Measurements from ENCODE around the gene HOXA6.

Gene HOXA6

DNA sequence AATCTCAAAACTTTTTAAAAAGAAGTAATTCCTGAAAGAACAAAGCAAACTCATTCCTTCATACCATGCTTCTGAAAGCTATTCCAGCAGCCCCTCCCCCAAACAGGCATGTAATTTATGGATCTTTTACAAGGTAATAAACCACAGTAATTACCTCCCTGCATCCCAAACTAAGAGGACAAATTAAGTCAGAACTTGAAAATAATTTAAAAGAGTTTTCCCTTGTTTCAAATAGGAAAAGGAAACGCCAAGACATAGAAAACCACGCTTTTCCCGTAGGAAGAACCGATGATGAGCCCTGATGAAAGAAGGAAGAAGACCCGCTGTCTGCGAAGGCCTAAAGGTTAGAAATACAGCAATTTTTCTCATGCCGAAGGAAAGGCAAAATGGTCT is 25.9 kb downstream of the HOXA6 start:
- no peak for DNase-seq (ENCODE audit: low read depth)

- no peak for DNase-seq (ENCODE audit: low read depth)
Measured at GRCh38 chr7:27119412-27119911, 28.1 kb downstream of the HOXA6 start.

DNA sequence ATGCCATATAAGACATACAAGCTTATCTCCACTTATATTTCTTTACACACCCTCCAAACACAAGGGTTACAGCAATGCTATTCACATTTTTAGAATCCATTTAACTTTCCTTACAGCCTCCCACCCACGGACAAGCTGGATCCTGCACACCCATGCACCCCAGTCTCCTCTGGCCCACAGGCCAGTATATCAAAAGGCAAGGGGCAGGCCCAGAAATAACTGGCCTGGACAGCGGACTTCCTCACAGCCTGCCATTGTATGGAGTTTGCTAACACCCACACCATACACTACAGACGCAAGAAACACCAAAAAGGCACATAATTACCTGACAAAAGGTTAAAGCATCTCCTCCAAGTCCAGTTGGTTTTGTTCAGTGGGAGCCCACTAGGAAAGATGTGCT is 29.0 kb downstream of the HOXA6 start:
- no peak for DNase-seq (ENCODE audit: low read depth)

GRCh38 chr7:27117887-27118491 is 29.6 kb downstream of the HOXA6 start:
- no peak for DNase-seq (ENCODE audit: low read depth)

DNA sequence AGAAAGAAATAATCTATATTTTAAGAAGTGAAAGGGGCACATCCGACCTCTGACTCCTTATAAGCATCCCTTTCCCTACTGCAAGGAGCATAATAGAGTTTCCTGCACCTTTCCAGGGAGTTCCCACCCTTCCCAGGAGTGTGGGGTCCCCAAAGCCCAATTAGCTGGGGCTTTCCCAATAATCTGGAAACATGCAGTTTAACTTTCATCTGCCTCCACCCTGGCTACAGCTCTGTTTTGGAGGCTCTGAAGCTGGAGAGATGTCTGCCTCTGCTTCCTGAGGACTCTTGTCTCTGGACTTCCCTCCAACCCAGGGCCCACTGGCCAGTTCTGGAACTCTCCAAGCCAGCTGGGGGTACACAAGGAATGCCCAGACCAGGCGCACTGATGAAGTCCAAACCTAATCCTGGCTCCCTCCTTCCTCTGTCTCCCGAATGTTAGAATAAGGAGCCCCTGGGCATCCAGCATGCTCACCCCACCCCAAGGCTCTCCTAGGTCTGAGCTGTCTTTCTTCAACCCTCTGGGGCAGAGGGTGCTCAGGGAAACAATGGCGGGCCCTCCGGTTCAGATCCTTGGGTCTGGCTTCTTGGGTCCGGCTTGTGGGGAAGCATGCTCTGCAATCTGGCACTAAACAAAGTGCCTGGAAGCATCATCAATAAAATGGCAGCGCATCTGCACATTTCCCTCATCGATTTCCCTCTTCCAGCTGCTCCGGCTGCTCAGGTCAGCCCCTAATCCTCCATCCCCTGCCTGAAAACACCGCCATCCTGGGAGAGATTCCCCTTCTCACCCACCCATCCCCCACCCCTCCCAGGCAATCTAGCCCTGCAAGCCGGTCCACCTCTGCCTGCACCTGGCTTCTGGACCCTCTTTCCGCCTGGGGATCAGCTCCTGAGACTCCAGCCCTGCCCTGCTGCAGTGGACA is 30.4 kb downstream of the HOXA6 start:
- no peak for DNase-seq (ENCODE audit: low read depth)

DNA sequence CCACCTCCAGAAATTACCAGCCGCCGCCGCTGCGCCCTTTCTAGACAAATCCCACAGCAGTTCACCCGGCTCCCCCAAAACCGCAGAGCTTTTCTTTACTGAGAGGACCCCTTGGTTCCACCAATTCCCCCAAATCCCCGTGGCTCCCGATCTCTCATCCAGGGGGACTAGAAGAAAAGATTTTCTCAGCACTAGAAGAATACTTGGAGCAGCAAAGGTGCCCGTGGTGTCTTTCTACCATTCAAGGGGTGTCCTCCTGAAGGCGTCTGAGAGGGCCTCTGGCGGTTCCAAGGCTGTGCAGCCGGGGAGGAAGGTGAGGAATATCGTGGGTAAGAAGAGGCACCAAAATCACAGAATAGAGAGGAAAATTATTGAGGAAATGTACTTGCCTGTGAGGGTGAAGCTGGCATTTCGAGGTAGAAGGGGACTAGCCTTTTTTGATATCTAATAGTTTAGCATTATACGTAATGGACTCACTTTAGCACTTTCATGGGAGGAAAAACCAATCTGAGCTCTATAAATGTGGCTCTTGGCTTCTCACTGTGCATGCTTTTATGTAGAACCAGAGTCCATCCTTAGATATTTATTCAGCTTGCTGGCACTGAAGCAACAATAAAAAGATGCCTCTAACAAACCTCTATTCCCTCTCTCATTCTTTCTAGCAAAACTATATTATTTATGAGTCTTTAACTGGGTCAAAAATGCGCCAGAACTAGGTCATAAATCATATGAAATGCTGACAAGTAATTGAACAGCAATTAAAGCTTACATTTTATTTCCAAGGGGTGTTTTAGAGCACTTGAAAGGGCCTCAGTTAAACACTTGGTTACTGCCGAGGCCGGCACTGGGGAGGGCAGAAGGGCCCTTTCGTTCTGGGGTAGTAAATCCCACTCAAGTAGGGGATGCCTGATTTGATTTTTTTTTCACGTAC is 31.3 kb downstream of the HOXA6 start:
- DNase-seq (ENCODE audit: low read depth) = no peak

DNA sequence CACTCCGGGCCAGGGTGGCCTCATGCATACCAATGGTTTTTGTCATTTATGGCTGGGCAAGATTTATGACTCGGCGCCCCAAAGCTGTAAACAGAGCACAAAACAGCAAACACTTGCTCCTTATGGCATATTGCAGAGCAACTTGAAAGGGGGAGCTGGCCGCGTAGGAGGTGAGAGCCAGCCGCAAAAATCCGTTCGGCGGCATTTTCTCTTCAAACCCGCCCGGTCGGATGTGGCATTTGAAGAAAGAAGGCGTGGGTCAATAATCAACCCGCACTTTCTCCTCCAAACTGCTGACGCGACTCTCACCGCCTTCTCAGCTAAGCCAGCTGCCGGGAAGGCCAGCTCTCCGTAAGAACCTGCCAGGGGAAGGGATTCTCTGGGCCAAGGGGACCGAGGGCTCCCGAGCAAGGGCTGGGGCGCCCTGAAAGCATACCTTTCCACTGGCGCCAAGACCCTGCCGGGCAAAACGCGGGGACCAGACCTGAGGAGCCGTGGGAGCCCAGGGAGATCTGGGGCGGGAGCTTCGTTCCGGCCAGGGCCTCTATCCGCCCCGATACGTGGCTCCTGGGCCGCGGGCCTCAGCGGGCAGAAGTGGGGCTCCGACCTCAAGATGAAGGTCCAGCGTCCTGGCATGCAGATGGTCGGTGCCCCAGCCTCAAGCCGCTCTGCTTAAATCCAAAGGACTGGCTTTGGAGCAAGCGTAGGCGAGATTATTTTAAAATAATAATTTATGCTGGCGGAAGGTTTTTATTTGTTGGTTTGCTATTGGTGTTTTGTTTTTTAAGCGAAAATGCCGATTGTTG is 32.1 kb downstream of the HOXA6 start:
- no peak for DNase-seq (ENCODE audit: low read depth)

- DNase-seq (ENCODE audit: low read depth) = no peak
Measured at GRCh38 chr7:27114881-27115220, 32.7 kb downstream of the HOXA6 start.

DNA sequence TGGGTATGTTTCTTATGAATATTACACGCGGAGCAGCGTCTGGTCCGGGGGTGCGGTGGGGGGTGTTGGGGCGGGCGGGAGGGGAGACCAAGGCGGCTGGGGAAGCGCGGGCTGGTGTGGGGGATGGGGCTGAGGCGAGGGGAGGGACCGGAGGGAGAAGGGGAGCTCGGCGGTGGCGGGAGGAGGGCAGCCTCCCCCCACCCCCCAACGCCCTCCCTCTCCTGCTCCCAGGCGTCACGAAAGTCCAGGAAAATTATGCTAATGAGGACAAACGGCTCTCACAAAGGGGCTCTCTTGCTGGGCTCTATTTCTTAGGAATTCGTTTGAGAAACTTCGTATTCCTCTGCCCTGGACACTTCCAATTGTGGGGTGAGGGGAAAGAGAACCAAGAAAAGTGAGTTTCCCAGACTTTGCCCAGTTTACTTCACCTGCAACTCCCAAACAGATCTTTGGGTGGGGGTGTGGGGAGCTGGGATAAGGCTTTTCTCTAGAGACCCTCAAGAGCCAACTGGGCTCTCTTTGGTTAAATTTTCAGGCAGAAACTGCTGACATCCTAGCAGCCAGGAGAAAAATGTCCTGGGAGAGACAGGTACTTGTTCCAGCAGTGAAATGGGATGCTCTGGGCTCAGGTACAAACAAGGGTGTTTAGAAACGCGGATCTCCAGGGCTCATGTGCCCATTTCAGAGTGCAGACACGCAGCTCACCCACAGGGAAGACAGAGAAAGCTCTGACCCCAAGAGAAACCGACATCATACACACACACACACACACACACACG is 33.4 kb downstream of the HOXA6 start:
- DNase-seq (ENCODE audit: low read depth) = no peak

DNA sequence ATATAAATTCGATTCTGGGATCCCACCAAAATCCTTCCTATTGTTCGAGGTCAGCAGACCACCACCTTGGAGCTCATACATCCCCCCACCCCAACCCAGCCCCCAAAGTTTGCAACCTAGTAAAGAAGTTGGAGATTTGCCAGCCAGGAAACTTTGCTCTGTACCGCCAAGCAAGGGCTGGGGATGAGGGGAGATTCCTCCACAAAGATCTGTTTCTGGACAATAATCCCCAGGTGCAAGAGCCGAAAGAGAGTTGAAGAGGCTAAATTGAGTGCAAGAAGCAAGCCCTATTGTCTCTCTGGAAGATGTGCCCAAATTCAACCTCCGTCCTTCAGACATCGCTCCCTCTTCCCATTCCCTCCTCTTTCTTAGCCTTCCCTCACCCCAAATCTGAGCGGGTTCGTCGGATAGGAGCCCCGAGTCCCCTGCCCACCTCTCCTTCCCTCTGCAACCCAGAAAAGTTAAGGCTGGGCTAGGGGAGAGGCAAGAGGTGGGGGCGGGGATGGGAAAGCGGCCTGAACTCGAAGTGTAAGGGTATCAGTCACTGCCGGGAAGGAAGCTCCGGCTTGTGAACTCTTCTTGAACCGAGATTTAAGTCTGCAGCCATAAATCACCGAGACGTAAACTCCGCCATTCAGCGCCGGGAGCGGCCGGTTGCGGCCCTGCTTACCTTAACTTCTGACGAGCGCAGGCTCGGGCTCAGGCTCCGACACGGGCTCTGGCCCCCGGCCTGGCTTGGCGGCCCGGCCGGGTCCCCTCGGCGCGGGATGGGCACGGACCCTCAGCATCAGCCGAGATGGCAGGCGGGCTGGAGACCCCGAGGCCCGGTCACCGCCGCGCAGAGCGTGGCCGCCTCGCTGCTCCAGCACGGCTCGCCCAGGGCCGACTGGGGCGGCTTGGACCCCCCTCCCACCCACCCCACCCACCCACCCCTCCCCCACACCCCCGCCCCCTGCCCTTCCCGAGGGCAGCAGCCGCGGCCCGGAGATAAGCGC is 34.3 kb downstream of the HOXA6 start:
- DNase-seq (ENCODE audit: low read depth) = no peak

GRCh38 chr7:27112361-27112760 is 35.2 kb downstream of the HOXA6 start:
- no peak for DNase-seq (ENCODE audit: low read depth)

DNA sequence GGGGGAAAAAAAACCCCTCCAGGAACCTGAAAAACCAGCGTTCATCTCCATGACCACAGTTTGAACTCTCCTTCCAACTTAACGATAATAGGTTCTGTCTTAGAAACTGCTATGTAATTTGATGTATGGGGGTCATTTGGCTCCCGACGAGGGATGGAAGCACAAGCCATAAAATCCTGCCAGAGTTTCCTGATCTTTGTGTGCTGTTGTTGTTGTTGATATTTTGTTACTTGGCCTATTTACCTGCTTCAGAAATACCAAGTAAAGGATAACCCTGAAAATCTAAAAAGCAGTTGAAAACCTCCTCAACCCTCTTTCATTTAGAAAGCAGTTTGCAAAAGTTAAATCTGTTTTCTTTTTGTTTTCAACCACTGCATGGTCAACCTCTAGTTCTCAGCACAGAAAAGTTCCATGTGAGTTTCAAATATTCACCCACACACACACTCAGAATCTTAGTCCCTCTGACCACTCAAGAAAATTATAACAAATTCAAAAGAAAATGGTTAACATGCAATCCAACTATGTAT is 35.8 kb downstream of the HOXA6 start:
- DNase-seq (ENCODE audit: low read depth) = no peak

DNA sequence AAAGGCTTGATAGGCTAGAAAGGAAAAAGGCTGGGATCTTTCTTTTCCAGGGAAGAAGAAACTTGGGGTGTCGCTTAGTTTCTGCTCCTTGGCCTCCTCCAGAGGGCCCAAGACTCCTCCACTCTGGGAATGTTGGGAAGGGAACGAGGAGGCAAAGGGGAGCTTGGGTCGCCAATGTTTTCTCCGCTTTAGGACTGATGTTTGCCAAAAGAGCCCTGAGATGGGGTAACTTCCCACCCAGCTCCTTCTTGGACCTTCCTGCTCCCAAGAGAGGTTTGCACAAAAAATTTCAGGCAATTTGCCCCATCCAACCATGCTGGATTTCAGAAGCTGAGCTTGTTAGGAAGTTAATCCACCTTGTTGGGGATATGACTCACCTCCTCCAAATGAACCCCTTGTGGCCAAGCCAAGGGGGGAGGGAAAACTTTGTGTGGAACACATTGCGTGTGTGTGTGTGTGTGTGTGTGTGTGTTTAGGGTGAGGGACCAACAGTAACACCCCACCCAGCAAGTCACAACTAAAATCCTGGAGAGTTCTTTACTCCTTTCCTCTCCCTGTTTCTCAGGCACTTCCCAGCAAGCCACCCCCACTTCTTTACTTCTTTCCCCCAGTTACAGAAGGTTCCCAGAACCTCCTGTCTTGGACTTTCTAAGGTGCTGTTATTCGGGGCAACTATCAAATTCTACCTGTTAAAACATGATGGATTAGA is 36.4 kb downstream of the HOXA6 start:
- no peak for DNase-seq (ENCODE audit: low read depth)

DNA sequence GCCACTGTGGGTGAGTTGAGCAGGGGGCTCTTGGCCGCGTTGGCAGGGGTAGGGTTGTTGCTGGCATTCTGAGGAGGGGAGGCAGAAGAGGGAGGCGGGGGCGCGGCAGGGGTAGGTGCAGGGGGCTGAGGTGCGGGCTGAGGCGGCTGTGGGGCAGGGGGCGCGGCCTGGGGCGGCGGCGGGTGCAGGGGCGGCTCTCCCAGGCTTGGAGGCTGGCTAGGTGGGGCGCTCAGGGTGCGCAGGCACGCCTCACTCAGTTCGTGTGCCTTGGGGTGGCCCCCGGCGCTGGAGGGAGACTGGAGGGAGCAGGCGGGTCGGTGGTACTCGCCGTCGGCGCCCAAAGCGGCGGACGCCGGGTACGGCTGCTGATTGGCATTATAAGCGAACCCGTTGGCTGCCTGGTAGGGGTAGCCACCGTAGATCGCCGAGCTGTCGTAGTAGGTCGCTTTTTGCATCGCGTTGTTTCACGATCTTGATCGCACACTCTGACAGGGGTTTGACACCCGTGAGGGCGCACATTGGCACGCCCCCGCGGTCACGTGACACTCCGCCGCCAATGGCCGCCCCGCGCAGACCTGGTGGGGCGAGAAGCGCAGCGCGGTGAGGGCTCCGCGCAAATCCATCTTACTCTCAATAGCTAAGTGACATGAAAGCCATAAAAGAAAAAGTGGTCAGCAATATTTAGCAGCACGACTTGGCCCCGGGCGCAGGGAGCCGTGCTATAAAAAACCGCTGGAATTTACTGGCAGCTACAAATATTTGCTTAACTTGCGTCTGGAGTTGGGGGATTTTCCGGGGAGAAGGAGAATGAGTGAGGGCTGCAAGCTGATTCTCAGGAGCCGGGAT is 37.2 kb downstream of the HOXA6 start:
- no peak for DNase-seq (ENCODE audit: low read depth)

GRCh38 chr7:27109466-27110185 is 37.9 kb downstream of the HOXA6 start:
- DNase-seq (ENCODE audit: low read depth) = no peak

DNA sequence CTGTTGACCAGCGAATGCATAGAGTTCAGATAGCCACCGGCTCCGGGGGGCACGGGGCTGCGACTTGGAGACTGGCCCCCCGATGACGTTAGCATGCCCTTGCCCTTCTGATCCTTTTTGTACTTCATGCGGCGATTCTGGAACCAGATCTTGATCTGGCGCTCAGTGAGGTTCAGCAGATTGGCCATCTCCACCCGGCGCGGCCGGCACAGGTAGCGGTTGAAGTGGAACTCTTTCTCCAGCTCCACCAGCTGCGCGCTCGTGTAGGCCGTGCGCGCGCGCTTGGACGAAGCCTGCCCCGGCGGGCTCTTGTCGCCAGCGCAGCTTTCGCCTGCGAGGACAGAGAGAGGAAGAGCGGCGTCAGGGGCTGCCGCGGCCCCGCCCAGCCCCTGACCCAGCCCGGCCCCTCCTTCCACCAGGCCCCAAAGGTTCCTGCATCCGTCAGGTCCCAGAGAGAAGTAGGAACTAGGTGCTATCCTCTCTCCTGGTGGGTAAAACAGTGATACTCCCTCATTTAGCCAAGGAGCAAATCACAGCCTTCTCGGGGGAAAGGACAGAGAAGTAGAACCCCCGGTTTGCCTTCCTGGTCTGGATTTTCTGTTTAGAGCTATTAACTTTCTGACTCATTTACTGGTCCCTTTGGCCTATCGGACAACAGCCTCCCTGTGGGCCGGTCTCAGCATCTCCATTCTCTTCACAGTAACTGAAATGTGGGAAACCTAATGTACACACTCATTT is 39.0 kb downstream of the HOXA6 start:
- no peak for DNase-seq (ENCODE audit: low read depth)

Data from stimulated activated CD8-positive, alpha-beta memory T cell treated with anti-CD3 and anti-CD28 coated beads, Interleukin-7, amount 100 ng/mL, for 24 hours (primary cell).